ENCODE data around the gene CUEDC2. TPM values are rescaled to one million over a fixed set of nuclear protein-coding genes. Genes with fewer than 3 reads are reported as not detected.

CUEDC2 gene
- total RNA-seq, 4 donors from 2014 or later: 61.4 to 84.3 (median 67.5) TPM

GRCh38 chr10:102434394-102435132 is 2.2 kb upstream of the CUEDC2 start:
- peak; percentile 23 for TF ChIP-seq POLR2AphosphoS5 (IDR thresholded peaks at IDR 0.05)
- no peak for TF ChIP-seq EP300 (IDR thresholded peaks at IDR 0.05)
- no peaks in the 10 kb centered on the region for H3K9me3 ChIP-seq
- H3K27ac ChIP-seq: no peak overlapping the region
- H3K27me3 ChIP-seq: peaks cover 42% of the 10 kb centered on the region
- WGBS, 2 donors (ENCODE audit: low coverage in 1 of 2): 32 to 39% methylated on average over 3 to 7 of the region's 9 CpGs
- H3K4me1 ChIP-seq: peaks cover 0 to 40% (median 6%) of the 10 kb centered on the region in 3 donors
- no peaks in the 10 kb centered on the region for H3K36me3 ChIP-seq
- no peak overlapping the region for H3K4me3 ChIP-seq
- no peak for ATAC-seq

GRCh38 chr10:102433619-102434046 is 1.3 kb upstream of the CUEDC2 start:
- peaks cover 0 to 40% (median 6%) of the 10 kb centered on the region in 3 donors for H3K4me1 ChIP-seq
- H3K9me3 ChIP-seq: no peaks in the 10 kb centered on the region
- no CpG with 5 or more reads among the region's 5 CpGs for WGBS, 2 donors (ENCODE audit: low coverage in 1 of 2)
- no peak overlapping the region for H3K4me3 ChIP-seq
- TF ChIP-seq POLR2A (IDR thresholded peaks at IDR 0.05) (no peak), POLR2AphosphoS5 (IDR thresholded peaks at IDR 0.05) (no peak), EP300 (IDR thresholded peaks at IDR 0.05) (no peak), CTCF (IDR thresholded peaks at IDR 0.05) (no peak)
- H3K27me3 ChIP-seq: peaks cover 41% of the 10 kb centered on the region
- ATAC-seq: no peak
- no peaks in the 10 kb centered on the region for H3K36me3 ChIP-seq
- no peak overlapping the region for H3K27ac ChIP-seq

GRCh38 chr10:102431452-102432124 is 786 bp downstream of the CUEDC2 start:
- H3K4me1 ChIP-seq: peaks cover 0 to 40% (median 6%) of the 10 kb centered on the region in 3 donors
- no peak for TF ChIP-seq CTCF (IDR thresholded peaks at IDR 0.05)
- TF ChIP-seq POLR2AphosphoS5 (IDR thresholded peaks at IDR 0.05): no peak
- no peak for TF ChIP-seq EP300 (IDR thresholded peaks at IDR 0.05)
- TF ChIP-seq POLR2A (IDR thresholded peaks at IDR 0.05): no peak
- H3K4me3 ChIP-seq: peak overlapping the region; percentile 73 to 94
- peaks cover 32% of the 10 kb centered on the region for H3K27me3 ChIP-seq
- ATAC-seq: peak; percentile 9
- WGBS, 2 donors (ENCODE audit: low coverage in 1 of 2): 25 to 44% methylated on average over 1 to 2 of the region's 4 CpGs
- H3K36me3 ChIP-seq: no peaks in the 10 kb centered on the region
- no peaks in the 10 kb centered on the region for H3K9me3 ChIP-seq
- H3K27ac ChIP-seq: peak overlapping the region in 3 of 4 donors; percentile 84 to 88 (median 85)

GRCh38 chr10:102429468-102429867 is 2.9 kb downstream of the CUEDC2 start:
- ATAC-seq: no peak

More at GRCh38 chr10:102429468-102429867, 2.9 kb downstream of the CUEDC2 start:
- Histone ChIP-seq H3K4me1 (peaks cover 0 to 26% (median 6%) of the 10 kb centered on the region in 3 donors), H3K36me3 (peaks cover 0 to 6% of the 10 kb centered on the region in 2 donors), H3K9me3 (no peaks in the 10 kb centered on the region), H3K27ac (no peak overlapping the region), H3K4me3 (no peak overlapping the region), H3K27me3 (peaks cover 11% of the 10 kb centered on the region)
- 78 to 90% methylated on average over 2 to 5 of the region's 8 CpGs for WGBS, 2 donors (ENCODE audit: low coverage in 1 of 2)
- TF ChIP-seq POLR2AphosphoS5 (IDR thresholded peaks at IDR 0.05) (no peak), EP300 (IDR thresholded peaks at IDR 0.05) (no peak), POLR2A (IDR thresholded peaks at IDR 0.05) (no peak), CTCF (IDR thresholded peaks at IDR 0.05) (no peak)

All from gastroesophageal sphincter (tissue), 4 donors.